ENCODE results near the gene COL25A1.

COL25A1 gene

DNA sequence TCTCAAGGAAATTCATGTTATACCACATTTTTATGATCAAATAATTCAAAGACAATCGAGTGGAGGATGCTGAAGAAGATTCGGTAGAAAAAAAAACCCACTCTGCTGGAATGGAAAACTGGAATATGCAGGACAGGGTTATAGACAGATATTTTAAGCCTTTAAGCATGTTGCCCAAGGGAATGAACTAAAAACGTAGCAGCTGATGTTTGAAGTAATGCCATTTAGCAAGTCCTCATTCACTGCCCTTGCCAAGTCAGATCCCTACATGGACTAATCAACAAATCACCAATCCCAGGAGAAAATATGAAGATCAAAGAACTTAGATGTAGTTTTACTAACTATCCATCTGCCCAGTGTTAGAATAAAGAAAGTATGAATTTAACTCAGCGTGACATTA is 464.0 kb downstream of the COL25A1 start:
- no peak for DNase-seq

DNA sequence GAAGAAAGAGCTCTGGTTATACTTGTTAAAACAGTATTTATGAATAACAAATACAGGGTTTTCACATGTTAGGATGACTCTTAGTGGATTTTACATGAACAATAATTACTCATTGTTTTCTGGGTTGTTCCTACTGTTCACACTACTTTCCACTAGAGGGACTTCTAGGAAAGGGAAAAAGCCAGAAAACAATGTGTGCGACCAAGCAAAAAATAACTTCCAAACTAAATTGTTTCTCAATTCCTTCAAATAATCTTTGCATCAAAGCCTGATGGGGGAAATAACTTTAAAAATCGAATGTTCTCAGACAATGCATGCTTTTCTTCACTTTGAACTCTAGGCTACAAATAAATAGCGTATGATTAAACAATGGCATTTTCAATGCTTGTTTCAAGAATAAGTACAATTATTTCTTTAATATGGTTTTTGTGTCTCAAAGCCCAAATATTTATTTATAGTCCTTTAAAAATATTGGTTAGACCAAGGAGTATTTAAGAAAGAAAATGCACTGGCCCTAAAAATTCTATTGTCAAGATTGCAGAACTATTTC is 467.5 kb downstream of the COL25A1 start:
- no peak for DNase-seq

DNA sequence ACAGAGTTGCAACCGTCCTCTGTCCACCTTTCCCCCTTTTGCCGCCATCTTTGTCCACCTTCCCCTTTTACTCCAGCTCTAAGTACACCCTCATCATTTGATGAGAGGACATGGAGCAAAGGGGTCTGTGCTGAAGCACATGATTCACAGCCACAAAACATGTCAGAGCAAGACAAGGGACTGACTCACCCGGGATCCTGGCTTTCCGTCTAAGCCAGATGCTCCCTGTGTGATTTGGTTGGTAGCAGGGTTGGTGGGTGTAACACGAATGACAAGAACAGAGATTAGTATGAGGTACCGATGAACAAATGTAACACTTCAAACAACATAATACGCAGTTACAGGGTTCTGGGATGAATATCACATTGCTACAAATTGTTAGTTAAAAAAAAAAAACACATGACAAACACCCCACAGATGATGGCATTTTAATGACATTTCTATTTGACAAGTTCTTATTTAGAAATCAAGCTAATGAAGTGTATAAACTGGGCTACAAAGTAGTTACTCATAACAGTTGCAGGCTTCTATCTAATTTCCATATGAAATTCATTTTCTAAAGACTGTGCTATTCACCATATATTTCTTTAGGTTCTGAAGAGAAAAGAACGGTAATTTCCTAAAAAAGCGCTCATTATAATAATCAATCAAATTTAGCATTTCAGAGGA is 468.2 kb downstream of the COL25A1 start:
- DNase-seq = no peak

DNA sequence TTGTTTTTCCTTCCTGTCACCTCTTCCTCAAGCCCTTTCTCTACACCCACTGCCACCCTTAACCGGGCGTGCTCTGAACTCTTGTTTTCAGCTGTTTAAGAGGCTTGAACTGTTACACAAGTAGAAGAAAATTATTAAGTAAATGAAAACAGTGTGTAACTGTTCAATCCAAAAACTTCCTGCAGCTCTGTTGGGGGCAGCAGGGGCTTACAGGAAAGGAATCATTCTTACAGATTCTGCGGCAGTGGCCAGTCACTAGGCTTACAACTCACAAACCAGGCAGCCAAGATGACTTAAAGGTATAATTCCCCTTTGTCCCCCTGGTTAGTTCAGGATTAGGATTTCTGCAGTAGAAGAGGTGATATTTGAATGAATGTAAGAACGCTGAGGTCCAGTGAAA is 469.4 kb downstream of the COL25A1 start:
- no peak for DNase-seq

DNA sequence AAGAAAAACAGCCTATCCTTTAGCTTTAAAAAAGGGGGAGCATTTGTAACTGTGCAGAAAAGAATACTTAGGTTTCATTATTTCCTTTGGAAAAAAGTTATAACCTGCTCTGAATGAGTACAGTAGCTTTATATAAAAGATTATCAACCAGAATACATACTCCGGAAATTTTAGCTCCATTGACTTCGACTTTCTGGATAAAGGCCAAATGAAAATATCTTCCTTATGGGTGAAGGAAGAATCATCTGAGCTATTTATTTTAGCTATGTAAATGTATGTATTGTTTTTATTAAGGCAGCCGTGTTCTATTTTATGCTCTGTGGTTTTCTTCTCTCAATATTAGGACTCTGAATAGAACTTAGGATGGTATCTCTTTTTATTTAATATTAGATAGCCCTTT is 470.6 kb downstream of the COL25A1 start:
- no peak for DNase-seq

DNA sequence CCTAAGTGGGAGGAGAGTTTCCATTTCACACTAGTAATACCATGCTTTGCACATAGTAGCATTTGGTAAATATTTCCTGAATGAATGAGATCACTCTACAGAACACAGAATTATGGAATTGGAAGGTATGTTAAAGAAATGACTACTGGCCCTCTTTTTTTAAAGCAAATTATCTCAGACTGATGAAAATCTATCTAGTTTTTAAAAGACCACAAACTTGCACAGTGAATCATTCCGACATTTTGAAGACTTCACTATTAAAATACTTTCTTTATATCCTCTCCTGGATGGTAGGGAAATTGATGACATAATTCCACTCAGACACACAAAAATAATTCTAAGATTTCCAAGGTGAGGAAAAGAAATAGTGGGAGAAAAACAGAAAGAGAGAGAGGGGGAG is 471.2 kb downstream of the COL25A1 start:
- no peak for DNase-seq

DNA sequence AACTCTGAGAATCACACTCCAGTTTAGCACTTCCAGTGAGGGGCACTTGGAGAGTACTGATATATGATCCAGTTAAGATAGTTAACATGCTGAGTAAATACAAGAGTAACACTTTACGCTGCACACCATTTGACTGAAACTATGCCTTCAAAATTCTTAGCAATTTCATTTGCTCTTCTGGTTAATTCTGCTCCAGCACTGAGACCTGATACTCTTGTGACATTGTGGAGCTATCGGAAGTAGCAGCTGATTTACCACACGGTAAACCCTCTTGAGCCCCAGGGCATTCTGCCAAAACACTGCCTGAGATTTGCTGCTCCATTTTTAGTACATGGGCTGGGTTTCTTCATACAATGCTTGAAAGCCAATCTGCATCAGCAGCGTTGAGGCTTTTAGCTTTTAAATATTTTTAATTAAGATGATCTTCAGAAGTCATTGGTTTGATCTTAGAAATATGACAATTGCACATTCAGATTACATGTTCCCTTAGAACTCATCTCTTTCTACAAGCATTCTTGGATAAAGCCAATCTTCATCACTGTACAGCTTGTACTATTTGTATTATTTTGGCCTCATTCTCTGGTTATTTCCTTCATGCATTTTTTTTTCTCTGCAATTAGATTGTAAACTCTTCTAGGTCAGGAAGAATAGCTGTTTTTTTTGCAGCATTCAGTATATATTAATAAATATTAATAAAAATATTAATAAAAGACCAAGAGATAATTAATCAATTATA is 471.8 kb downstream of the COL25A1 start:
- no peak for DNase-seq

DNA sequence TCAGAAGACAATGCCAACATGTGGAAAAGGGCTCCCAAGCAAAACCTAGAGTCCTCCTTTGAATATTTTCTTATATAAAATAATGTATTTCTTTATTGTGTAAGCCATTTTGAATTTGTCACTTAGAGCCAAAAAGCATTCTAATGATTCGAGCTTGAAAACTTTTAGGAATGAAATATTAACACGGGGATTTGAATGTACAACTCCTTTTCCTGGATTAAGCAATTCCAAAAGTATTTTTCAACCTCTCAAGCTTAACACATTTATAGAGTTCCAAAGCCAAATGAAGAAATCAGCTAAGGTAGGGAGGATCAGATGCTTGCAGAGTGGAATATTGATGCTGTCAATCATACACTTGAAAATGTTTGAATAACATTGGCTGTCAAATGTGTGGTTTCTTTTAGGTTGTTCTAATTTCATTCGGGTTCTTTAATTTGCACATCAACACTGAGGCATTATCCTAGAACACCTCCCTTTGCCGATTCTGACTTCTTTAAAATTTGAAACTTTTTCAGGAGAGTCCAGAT is 472.4 kb downstream of the COL25A1 start:
- no peak for DNase-seq

DNA sequence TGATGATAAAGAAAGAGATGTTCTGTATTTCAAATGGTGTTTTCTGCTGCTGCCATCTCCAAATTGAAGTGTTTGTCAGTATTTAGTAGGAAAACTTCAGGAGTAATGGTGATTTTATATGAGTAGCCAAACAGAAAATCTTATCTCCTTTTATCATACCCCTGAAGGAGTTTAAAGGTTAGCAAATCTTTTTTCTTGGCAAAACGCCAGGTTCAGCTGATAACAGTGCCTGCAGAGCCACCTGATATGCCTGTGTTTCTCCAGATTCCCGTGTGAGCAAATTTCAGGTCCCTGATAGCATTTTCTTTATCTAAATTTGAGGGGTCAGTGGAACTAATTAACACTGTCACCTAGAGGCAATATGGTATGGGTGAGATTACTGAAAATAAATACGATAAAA is 473.8 kb downstream of the COL25A1 start:
- no peak for DNase-seq

DNA sequence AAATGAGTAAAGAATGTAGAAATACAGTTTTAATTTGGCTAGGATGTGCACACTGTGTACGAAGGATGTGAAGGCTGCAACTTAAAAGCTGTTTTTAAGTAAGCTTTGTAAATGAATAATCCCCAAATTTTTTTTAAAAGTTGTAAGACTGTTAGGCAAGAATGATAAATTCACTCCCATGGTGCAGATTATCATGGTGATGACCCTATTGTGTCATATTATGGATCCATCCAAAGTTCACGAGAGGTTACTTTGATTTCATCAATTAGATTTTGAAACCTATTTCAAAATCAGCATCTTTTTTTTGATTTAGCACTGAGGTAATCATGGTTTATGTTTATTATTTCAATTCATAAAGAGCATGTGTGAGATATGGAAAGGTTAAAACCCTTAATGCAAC is 476.7 kb downstream of the COL25A1 start:
- no peak for DNase-seq

DNA sequence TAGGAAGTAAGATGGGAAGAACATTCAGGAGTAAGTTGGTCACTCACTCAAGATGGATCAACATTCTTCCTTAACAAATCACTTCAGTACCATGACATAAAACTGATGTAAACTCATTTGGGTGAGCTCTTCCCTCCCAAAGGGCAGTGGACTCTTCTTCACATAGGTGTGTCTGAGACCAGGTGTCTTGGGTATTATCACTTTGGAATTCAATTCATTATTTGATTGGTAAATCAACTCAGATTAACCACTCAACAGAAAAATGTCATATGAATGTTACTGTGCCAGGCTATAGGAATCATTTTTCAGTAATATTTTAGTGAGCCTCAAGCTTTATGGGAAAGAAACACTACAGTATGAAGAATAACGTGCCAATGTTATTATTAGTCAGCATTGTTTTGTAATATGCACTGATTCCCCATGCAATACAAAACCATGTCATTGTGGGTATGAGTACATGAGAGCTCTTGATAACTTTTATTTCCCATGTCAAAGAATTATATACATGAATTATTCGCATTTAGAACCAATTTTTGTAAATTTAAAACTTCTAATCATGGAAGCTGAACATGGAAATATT is 481.0 kb downstream of the COL25A1 start:
- DNase-seq = no peak

DNA sequence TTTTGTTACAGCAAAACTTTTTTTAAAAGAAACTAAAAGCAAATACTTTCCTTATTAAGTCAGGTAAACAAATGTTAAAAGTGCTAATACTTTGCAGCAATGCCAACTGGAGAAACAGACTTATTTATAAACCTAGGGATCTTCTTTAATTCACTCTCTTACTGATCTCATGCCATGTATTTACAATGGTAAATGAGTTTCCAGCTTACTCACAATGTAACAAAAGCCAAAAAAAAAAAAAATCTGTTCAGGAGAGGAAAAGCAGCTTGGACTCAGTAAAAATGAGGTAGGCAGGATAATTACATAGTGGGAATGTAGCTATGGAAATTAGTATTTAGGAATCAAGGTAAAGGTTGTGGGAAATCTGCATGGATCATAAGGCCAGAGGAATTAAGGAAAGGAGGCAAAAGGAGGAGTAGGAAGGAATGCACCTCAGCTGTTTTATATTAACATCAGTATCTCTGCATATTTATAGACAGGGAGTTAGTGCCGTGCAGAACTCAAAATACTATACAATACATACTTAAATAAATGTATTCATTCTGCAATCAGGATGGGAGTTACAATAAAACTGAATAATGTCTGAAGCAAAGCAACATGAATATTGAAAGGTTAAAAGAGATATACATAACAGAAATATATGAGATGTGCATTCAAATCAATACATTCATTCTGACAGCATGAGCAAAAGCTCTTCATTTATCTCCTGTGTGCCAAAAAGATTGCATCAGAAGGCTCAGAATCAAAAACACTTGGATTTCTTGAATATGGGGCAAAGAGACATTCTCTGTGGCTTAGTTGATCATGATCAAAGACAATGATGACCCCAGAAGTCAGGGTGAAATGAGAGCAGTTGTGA is 481.7 kb downstream of the COL25A1 start:
- DNase-seq = no peak

DNA sequence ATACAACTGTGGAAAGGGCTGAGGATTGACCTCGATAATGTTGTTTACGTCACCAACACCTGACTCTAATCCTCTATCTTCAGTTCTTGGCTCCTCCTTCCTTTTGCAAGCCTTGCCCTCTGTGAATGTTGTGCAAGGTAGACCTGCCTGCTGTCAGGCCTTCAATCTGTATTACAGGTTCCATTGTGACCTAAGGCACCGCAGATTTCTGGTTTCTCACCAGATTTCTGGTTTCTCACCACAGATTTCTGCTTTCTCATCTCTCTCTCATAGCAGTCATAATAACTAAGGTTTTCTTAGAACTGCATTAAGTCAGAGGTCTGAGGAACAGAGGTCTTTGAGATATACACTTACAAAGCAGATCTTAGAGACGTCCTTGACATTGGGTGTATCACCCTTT is 488.1 kb downstream of the COL25A1 start:
- no peak for DNase-seq

DNA sequence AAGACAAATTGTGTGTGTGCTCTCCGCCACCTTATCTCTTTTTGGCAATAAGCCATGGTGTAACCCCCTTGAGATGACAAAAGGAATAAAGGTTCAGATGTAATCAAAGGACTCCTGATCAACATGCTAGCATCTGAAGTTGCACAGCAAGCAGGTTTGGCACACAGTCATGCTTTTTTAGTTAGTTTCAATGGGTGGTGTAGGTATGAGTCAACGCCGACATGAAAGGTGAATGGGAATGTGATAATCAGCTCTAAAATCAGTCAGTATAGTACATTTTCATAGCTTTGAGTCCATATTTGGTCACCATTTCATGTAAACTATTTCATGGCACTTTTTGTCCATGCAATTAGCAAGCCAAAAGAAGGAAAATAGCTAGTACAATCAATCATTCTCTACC is 489.2 kb downstream of the COL25A1 start:
- no peak for DNase-seq

DNA sequence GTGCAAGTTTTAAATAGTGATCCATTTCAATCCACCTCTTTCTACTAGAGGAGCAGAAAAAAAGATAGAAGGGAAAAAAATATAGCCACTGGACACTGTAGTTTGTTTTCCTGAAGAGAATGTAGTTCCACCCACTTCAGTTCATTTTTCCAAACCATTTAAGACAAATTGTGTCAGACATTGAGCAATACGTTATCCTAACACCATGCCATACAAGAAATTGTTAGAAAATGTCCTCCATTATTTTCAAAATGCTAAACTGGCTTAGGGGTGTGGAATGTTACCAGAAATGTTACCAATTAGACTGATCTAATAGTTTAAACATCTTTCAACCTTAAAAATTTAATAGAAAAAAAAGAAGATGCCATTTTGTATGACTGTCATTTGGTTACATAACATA is 491.0 kb downstream of the COL25A1 start:
- DNase-seq = no peak

DNA sequence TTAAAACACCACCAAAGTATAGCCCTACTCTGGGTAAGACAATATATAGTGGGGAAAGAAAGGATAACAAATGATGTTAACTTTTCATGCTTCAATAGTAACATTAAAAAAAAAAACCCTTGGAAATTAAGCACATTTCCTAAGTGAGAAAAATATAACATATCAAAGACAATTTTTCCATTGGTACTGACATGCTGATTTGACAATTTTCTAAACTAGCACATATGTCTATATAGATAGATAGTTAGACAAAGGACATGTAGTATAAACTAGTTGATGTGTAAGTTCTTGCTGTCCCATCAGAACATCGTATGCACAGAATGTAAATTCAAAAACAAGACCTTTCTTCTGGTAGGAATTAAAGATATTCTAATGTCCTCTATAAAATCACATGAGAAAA is 492.4 kb downstream of the COL25A1 start:
- no peak for DNase-seq

DNA sequence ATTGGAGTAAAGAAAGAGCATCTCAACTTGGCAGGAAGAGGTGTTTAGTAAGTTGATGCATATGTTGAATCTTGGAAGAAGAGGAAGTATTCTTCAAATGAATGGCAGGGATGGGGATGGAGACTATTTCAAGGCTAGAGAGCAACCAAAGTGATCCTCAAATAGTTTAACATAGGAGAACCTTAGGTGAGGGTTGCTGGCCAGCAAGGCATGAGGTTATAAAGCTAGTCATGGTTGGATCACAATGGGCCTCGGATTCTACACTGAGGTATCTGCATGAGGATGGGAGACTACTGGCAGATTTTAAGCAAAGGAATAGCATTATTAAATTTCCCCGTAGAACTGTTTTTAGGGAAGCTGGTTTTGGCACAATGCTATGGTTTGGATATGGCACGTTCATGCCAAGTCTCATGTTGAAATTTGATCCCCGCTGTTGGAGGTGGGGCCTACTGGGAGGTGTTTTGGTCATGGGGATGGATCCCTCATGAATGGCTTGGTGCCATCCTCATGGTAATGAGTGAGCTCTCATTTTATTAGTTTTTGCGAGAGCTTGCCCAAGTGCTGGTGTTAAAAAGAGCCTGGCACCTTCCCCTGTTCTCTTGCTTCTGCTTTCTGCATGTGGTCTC is 497.7 kb downstream of the COL25A1 start:
- no peak for DNase-seq

DNA sequence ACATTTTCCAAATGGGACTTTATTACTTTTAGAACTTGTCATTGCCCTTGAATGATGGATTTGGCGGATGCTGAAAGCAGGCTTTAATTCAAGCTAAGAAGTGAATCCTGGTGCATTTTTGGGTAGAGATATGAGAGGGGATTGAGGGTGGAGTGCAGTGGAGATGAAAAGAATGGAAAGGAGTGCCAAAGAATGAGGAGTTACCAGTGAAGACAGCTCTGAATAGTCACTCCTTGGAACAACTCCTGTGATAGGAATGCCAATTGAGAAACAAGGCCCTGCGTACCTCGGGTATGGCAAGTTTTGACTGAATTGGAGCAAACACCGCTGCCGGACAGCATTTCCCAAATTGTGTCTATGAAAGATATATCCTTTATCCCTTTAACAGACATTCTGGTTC is 503.2 kb downstream of the COL25A1 start:
- DNase-seq = no peak

DNA sequence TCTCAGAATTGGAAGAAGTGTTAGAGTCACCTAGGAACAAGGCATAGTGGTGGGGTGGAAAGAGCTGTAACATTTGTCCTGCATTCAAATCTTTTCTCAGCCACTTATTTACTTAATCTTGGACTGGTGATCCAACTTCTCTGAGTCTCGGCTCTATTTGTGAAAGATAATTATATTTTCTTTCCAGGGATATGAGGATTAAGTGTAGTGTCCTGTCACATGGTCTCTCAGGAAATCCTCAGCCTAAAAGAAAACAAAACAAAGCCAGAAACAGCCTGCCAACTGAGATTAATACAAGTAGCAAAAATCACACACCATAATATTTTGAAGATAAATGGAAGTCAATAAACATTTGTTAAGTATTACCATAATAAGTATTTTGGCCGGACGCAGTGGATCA is 506.3 kb downstream of the COL25A1 start:
- DNase-seq = no peak

DNA sequence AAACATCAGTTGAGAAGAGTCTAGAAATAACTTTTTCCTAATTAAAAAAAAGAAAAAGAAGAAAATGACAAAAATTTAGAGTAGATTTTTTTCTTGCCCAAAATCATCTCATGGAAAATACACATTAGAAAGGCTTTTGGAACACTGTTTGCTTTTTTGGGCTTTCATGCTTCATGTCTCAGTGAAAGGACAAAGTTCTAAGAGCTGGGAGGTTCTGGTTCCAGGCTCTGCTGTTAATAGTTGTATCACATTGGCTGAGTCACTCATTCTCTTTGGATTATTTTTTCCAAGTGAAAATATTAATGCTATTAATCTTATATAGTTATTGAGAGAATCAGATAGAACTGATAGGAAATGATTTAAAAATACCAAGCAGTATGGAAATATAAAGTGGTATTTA is 506.7 kb downstream of the COL25A1 start:
- no peak for DNase-seq

DNA sequence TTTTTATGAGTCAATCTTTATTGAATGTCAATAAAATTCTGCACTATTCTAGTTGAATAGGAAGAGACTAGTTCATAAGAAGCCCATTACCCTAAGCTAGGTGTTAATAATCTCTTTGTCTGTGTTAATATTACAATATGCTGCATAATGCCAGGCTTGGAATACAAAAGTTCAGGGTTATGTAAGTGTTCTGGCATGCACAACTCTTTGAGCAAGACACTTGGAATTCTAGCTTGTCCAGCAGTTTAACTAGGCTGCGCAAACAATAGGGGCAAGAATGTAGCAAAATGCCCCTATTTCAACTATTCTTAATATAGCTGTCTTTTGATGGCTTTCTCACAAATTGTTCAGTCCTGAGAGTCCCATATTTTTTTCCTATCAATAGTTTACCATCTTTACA is 508.3 kb downstream of the COL25A1 start:
- no peak for DNase-seq

DNA sequence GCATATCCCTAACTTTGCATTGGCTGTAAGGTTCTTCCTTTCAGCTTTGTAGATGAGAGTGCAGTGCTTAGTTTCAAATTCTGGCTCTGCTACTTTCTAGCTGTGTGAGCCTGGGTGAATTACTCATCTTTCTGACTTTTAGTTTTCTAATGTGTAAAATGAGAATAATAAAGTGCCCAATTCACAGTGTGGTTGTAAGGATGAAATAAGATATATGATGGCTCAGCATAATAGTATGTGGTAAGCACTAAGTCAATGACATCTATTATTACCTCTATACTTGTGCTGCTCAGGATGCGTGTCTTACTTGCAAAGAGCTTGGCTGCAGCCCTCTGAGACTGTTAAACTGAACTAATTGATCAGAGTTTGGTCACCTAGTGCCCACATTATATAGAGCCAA is 509.0 kb downstream of the COL25A1 start:
- DNase-seq = no peak

DNA sequence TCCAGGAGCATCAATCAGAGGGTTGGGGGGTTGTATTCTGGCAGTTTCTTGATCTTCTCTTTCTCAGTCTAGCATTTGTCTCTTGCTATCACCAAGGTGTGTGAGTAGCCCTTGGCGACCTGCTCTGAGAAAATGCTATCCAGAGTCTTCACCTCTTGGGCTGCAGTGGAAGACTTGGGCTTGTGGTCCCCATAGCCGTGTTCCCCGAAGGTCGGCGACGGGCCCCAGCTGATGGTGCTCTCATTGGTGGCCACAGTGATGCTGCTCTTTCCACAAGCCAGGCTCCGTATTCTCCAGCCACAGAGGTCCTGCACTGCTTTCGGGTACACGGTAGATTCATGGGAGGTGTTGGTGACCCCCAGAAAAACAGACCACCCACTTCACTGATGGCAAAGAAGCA is 513.7 kb downstream of the COL25A1 start:
- no peak for DNase-seq

Measured in activated gamma-delta T cell treated with Interleukin-2 at 50 U/mL for 16 hours (primary cell).